Motor neuron (in vitro differentiated cells): ENCODE measurements around the gene AURKA. TPM values are rescaled to one million over a fixed set of nuclear protein-coding genes. Genes with fewer than 3 reads are reported as not detected.

Experiments
- ATAC-seq, 8 experiments: fragments of 200-7000 bp; cut with Tn5 transposase; replicated peaks in 6 of 8; 2 replicates each; pipeline ENCODE4 v1.8.0; 2021; ENCODE audit warnings: mild to moderate bottlenecking in 8 of 8, moderate library complexity in 8 of 8
- H3K27ac ChIP-seq, 2 donors: fragments of 250-450 bp; sonication (Bioruptor Pico); 2 replicates each; pipeline ENCODE4 v1.9.0; 2021; ENCODE audit warnings: antibody characterized with exemption in 2 of 2, mild to moderate bottlenecking in 2 of 2, moderate library complexity in 1 of 2
- H3K4me1 ChIP-seq, 2 donors: fragments of 250-450 bp; sonication (Bioruptor Pico); replicated peaks in 1 of 2; 2 replicates each; pipeline ENCODE4 v1.6.1; 2021; ENCODE audit warnings: antibody characterized with exemption in 2 of 2, mild to moderate bottlenecking in 2 of 2, moderate library complexity in 1 of 2
- H3K4me3 ChIP-seq, 5 donors: fragments of 250-450 bp; sonication (Bioruptor Pico); 2 replicates each; pipeline ENCODE4 v1.9.0; 2021; ENCODE audit warnings: antibody characterized with exemption in 5 of 5, mild to moderate bottlenecking in 5 of 5, moderate library complexity in 4 of 5
- WGBS, 10 experiments: fragments of 450-650 bp; shearing (Covaris generic); methylation state at CpG; one replicate each; pipeline ENCODE4 v1.0.0; 2022; 5-methylcytosine and 5-hydroxymethylcytosine counted together
- in situ Hi-C, 9 experiments: fragments of 400-800 bp; cut with MboI; loops; one replicate each; pipeline ENCODE4 v1.15.0; 2021; ENCODE audit warnings: low sequenced_read_pairs in 9 of 9, low pct_unique_long_range_greater_than_20kb in 2 of 9; ENCODE audit not compliant: unreplicated experiment in 9 of 9
- total RNA-seq, 8 experiments: library from RNA; unstranded; fragments of 300-600 nt; gene quantifications; 2 replicates each; pipeline versions ENCODE4 v1.2.3 to v1.2.4, GENCODE V29; 2022

AURKA gene
- total RNA-seq, 8 experiments from 2014 or later = 2.1 to 46.6 (median 6.3) TPM

- Histone ChIP-seq H3K4me3 (no peak overlapping the region), H3K4me1 (peaks cover 0 to 2% of the 10 kb centered on the region in 2 donors), H3K27ac (no peak overlapping the region)
- no peak for ATAC-seq
- in situ Hi-C loops = no loop called here
- 69 to 100% (median 91%) methylated on average over 1 of the region's 1 CpG; no CpG with 5 or more reads in 3 of the 10 experiments for WGBS, 10 experiments
These were observed 11.6 kb downstream of the AURKA start for GRCh38 chr20:56380375-56380774.

GRCh38 chr20:56378386-56378785 is 13.6 kb downstream of the AURKA start:
- Histone ChIP-seq H3K27ac (no peak overlapping the region), H3K4me3 (no peak overlapping the region), H3K4me1 (no peaks in the 10 kb centered on the region)
- in situ Hi-C loops = no loop called here
- ATAC-seq = no peak
- WGBS, 10 experiments = 90 to 100% (median 100%) methylated on average over 1 to 3 of the region's 3 CpGs; no CpG with 5 or more reads in 2 of the 10 experiments

GRCh38 chr20:56376331-56376730 is 15.7 kb downstream of the AURKA start:
- WGBS, 10 experiments = 56 to 100% (median 92%) methylated on average over 1 to 2 of the region's 2 CpGs; no CpG with 5 or more reads in 2 of the 10 experiments
- Histone ChIP-seq H3K4me3 (no peak overlapping the region), H3K27ac (no peak overlapping the region), H3K4me1 (no peaks in the 10 kb centered on the region)
- ATAC-seq = no peak
- in situ Hi-C loops = no loop called here

DNA sequence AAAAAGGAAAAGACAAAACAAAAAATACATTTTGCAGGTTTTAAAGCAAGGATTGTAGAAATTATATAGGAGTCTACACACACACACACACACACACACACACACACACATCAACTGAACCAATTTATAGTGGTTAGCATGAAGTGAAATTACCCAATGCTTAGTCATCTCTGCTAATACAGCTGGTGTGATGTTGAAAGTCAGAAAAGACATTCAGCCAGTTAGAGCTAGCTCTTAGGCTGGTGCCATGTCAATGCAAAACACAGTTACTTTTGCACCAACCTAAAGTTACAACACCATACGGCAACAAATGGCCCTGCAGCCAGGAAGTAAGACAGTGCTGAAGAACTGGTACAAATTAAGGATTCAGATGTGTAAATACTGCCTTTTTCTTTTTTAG is 18.1 kb downstream of the AURKA start:
- peak; percentile 55 to 98 (median 85) for ATAC-seq

GRCh38 chr20:56372850-56373249 is 19.2 kb downstream of the AURKA start:
- no peak overlapping the region for H3K27ac ChIP-seq
- H3K4me3 ChIP-seq = no peak overlapping the region
- in situ Hi-C loops = no loop called here
- H3K4me1 ChIP-seq = peaks cover 0 to 3% of the 10 kb centered on the region in 2 donors
- 86 to 100% methylated on average over 1 of the region's 1 CpG; no CpG with 5 or more reads in 8 of the 10 experiments for WGBS, 10 experiments
- ATAC-seq = no peak

More for the DNA sequence above, 18.1 kb downstream of the AURKA start:
- in situ Hi-C loops = no loop called here
- H3K4me3 ChIP-seq = no peak overlapping the region
- peaks cover 0 to under 1% of the 10 kb centered on the region in 2 donors for H3K4me1 ChIP-seq
- WGBS, 10 experiments = 0 to 100% (median 90%) methylated on average over 1 of the region's 1 CpG; no CpG with 5 or more reads in 3 of the 10 experiments
- no peak overlapping the region for H3K27ac ChIP-seq

- H3K27ac ChIP-seq = no peak overlapping the region
- WGBS, 10 experiments = 77 to 100% (median 96%) methylated on average over 2 to 11 of the region's 11 CpGs; no CpG with 5 or more reads in 1 of the 10 experiments
- H3K4me3 ChIP-seq = no peak overlapping the region
These were observed 20.0 kb downstream of the AURKA start for GRCh38 chr20:56371977-56372376.

DNA sequence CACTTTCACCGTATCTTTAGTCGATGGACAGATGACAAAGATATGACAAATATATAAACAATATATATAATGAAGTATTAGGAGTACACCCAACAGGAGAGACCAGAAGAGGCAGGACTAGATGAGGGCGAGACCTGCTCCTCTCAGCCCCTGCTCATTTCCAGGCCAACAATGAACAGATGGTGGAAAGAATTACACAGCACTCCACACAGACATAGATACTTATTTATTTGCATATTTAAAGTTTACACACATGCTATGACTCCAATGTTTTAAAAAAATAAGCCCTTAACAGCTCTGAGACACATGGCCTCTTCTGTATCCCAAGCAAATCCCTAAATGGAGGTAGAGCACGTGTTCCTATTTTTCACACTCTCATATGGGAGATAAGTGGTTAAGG is 22.8 kb downstream of the AURKA start:
- Histone ChIP-seq H3K4me1 (peaks cover 0 to 3% of the 10 kb centered on the region in 2 donors), H3K27ac (no peak overlapping the region), H3K4me3 (no peak overlapping the region)
- WGBS, 10 experiments = 89 to 100% (median 94%) methylated on average over 2 to 4 of the region's 4 CpGs; no CpG with 5 or more reads in 2 of the 10 experiments
- in situ Hi-C loops = no loop called here
- peak in 3 of 8 experiments; percentile 65 to 85 (median 83) for ATAC-seq

More at GRCh38 chr20:56371977-56372376, 20.0 kb downstream of the AURKA start:
- in situ Hi-C loops = no loop called here
- ATAC-seq = no peak
- H3K4me1 ChIP-seq = peaks cover 0 to 3% of the 10 kb centered on the region in 2 donors

- peak in 1 of 8 experiments; percentile 43 for ATAC-seq
These were observed 23.5 kb downstream of the AURKA start for GRCh38 chr20:56368351-56369134.

GRCh38 chr20:56363491-56363890 is 28.5 kb downstream of the AURKA start:
- 17 to 97% (median 79%) methylated on average over 1 to 6 of the region's 6 CpGs; no CpG with 5 or more reads in 3 of the 10 experiments for WGBS, 10 experiments
- Histone ChIP-seq H3K27ac (no peak overlapping the region), H3K4me1 (peaks cover 7 to 8% of the 10 kb centered on the region in 2 donors), H3K4me3 (no peak overlapping the region)
- no peak for ATAC-seq
- in situ Hi-C loops = no loop called here

More at GRCh38 chr20:56368351-56369134, 23.5 kb downstream of the AURKA start:
- no peak overlapping the region for H3K4me3 ChIP-seq
- H3K27ac ChIP-seq = no peak overlapping the region
- 68 to 100% (median 82%) methylated on average over 4 to 5 of the region's 6 CpGs for WGBS, 10 experiments
- in situ Hi-C loops = no loop called here
- peaks cover 0 to 3% of the 10 kb centered on the region in 2 donors for H3K4me1 ChIP-seq

DNA sequence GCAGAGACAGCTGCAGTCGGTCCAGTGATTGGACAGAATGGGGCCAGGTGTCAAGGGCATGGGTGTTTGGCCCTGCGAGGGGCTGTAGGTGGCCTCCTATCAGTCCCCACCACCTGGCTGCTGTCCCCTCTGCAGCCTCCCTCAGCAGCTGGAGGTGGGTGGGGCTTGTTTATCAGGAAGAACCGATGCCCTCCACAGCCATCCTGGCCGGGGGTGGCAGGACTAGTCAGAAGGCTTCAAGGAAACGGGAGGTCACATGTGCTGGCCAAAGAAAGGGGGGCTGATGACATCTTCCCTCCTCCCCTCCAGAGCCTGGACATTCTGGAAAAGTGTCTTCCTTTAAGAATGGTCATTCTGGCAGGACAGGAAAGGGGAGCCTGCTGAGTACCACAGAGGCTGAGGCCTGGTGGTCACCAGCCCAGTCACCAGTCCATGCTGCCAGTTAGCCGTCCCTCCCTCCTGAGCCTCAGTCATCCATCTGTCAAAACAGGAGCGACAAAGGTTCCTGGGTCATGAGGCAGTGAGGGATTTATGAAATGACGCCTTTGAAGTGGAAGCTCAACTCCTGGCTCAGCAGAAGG is 29.1 kb downstream of the AURKA start:
- Histone ChIP-seq H3K4me3 (no peak overlapping the region), H3K27ac (no peak overlapping the region), H3K4me1 (peaks cover 7 to 8% of the 10 kb centered on the region in 2 donors)
- ATAC-seq = no peak
- in situ Hi-C loops = no loop called here
- WGBS, 10 experiments = 0 to 100% (median 61%) methylated on average over 1 to 6 of the region's 8 CpGs; no CpG with 5 or more reads in 1 of the 10 experiments

- Histone ChIP-seq H3K27ac (no peak overlapping the region), H3K4me1 (peaks cover 7 to 8% of the 10 kb centered on the region in 2 donors), H3K4me3 (no peak overlapping the region)
- ATAC-seq = no peak
- in situ Hi-C loops = no loop called here
- WGBS, 10 experiments = 75 to 100% (median 95%) methylated on average over 1 to 8 of the region's 8 CpGs; no CpG with 5 or more reads in 1 of the 10 experiments
These were observed 30.1 kb downstream of the AURKA start for GRCh38 chr20:56361900-56362299.

GRCh38 chr20:56360908-56361205 is 31.2 kb downstream of the AURKA start:
- Histone ChIP-seq H3K27ac (no peak overlapping the region), H3K4me3 (no peak overlapping the region), H3K4me1 (peaks cover 7 to 8% of the 10 kb centered on the region in 2 donors)
- no peak for ATAC-seq
- in situ Hi-C loops = no loop called here
- WGBS, 10 experiments = 40 to 86% (median 74%) methylated on average over 1 to 6 of the region's 8 CpGs; no CpG with 5 or more reads in 5 of the 10 experiments

GRCh38 chr20:56360133-56360907 is 31.7 kb downstream of the AURKA start:
- WGBS, 10 experiments = 56 to 100% (median 81%) methylated on average over 1 to 10 of the region's 14 CpGs; no CpG with 5 or more reads in 2 of the 10 experiments
- in situ Hi-C loops = no loop called here
- H3K4me3 ChIP-seq = peak overlapping the region; percentile 62 to 90 (median 69)
- no peak for ATAC-seq
- H3K27ac ChIP-seq = no peak overlapping the region
- H3K4me1 ChIP-seq = peaks cover 7 to 8% of the 10 kb centered on the region in 2 donors
